Heart left ventricle (tissue), 13 donors: ENCODE results near the gene ORM2.

Source experiments
- CTCF ChIP-seq, 12 donors: fragments of 200-600 bp; sonication (generic) in 4 of 12; IDR thresholded peaks; one replicate each; pipeline versions ENCODE4 v1.5.0 to v1.8.0; 2018 to 2022; ENCODE audit warnings: antibody characterized with exemption in 12 of 12, mild to moderate bottlenecking in 5 of 12
- POLR2A ChIP-seq, 2 donors: fragments of 450-650 bp; IDR thresholded peaks; one replicate each; pipeline ENCODE4 v1.6.1; 2017; ENCODE audit warnings: antibody characterized with exemption in 2 of 2, mild to moderate bottlenecking in 2 of 2, moderate library complexity in 2 of 2
- donor health status: ischemic (EF 13 %, LVEDD 7.1; RV severe dilation, severe dysfunction).
- donor health status: DM: no; HTN: yes; CAD: no.
- donor health status: DM: no; HTN: no; CAD: no.
- donor health status: ischemic (EF 25% LVEDD 6.9; RV normal size, moderate dysfunction).
- donor health status: ischemic (EF 25% LVEDD 5.7; RV mildly dilated, moderate dysfunction).
- donor health status: ischemic (EF 35%, LVEDD 5.7; RV mildly dilated, moderate dysfunction).
- donor health status: nonischemic (EF 11% LVEDD 7.7; RV severe dilation, severe dysfunction).
- donor health status: DM: yes; HTN: yes; CAD: no.
- donor health status: PGD.
- donor health status: ischemic (EF 29% LVEDD 5.4; RV normal size, mild dysfunction).
- donor health status: nonischemic (EF 23%, LVEDD 6.1; RV moderate dilation, normal function).

DNA sequence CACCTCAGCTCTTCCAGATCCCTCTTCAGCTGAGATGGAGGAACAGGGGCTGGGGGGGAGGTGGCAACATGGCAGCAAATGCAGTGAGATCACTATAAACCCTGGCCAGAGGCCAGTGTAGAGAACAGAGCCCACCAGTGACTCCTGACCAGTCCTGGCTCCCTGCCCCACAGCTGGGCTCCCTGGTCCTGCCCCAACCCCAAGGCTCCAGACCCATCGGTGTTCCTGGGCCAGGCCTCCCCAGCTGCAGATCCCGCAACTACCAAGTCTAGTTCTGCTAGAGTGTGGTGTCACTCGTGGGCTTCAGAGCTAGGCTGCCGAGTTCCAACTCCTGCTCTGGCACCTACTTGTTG lies 41.3 kb downstream of the ORM2 start:
- TF ChIP-seq CTCF (IDR thresholded peaks at IDR 0.05) (no peak), POLR2A (IDR thresholded peaks at IDR 0.05) (no peak)
